UCSD-AML1 (cell line): ENCODE results near the gene AIPL1.

ENCODE experiments used
- DNase-seq: peaks from one replicate; lab custom pipeline; 2025; ENCODE audit not compliant: unreplicated experiment; lab: John Stamatoyannopoulos, UW

AIPL1 gene

GRCh38 chr17:6468051-6468790, 33.3 kb upstream of the AIPL1 start:
- DNase-seq: no peak

- no peak for DNase-seq
These were observed 32.6 kb upstream of the AIPL1 start for GRCh38 chr17:6467567-6467966.

GRCh38 chr17:6465206-6466003, 30.5 kb upstream of the AIPL1 start:
- no peak for DNase-seq

- DNase-seq: no peak
These were observed 29.6 kb upstream of the AIPL1 start for GRCh38 chr17:6464446-6465041.

- no peak for DNase-seq
These were observed 28.9 kb upstream of the AIPL1 start for GRCh38 chr17:6463616-6464445.

GRCh38 chr17:6462692-6463091, 27.8 kb upstream of the AIPL1 start:
- no peak for DNase-seq

- no peak for DNase-seq
These were observed 27.0 kb upstream of the AIPL1 start for GRCh38 chr17:6461792-6462524.

- no peak for DNase-seq
These were observed 26.3 kb upstream of the AIPL1 start for GRCh38 chr17:6461246-6461645.

GRCh38 chr17:6460531-6461161, 25.7 kb upstream of the AIPL1 start:
- no peak for DNase-seq

GRCh38 chr17:6458460-6458950, 23.6 kb upstream of the AIPL1 start:
- no peak for DNase-seq

- DNase-seq: no peak
These were observed 23.0 kb upstream of the AIPL1 start for GRCh38 chr17:6457688-6458459.

- DNase-seq: no peak
These were observed 22.2 kb upstream of the AIPL1 start for GRCh38 chr17:6456914-6457687.

- DNase-seq: no peak
These were observed 21.4 kb upstream of the AIPL1 start for GRCh38 chr17:6456321-6456720.

GRCh38 chr17:6455321-6455705, 20.4 kb upstream of the AIPL1 start:
- DNase-seq: no peak

GRCh38 chr17:6454495-6455320, 19.8 kb upstream of the AIPL1 start:
- no peak for DNase-seq

- no peak for DNase-seq
These were observed 18.5 kb upstream of the AIPL1 start for GRCh38 chr17:6453279-6454024.
